ENCODE data around the gene PCDHGA9. TPM values are rescaled to one million over a fixed set of nuclear protein-coding genes. Genes with fewer than 3 reads are reported as not detected.

The PCDHGA9 gene
- 0.66 TPM for total RNA-seq
- polyA plus RNA-seq, result 0.75 TPM
- long read RNA-seq, donor 1, result 0 reads
- long read RNA-seq, donor 2, result 0 reads
- long read RNA-seq, donor 3, result 0 reads
- long read RNA-seq, donor 4, result 0 reads
- long read RNA-seq, donor 5, partial matches to known transcripts, result 0 of 1 reads
- long read RNA-seq, donor 5, other reads (novel, unspliced or antisense), result 0 of 1 reads
- long read RNA-seq, donor 6, result 0 reads
- long read RNA-seq, donor 7, partial matches to known transcripts, result 0 of 1 reads
- long read RNA-seq, donor 7, other reads (novel, unspliced or antisense), result 0 of 1 reads
- long read RNA-seq, donor 8, full-length matches to known transcripts, result 1 of 1 reads
- long read RNA-seq, donor 8, partial matches to known transcripts, result 0 of 1 reads
- long read RNA-seq, donor 8, other reads (novel, unspliced or antisense), result 0 of 1 reads
- long read RNA-seq, donor 9, result 0 reads
- long read RNA-seq, donor 10, partial matches to known transcripts, result 0 of 1 reads
- long read RNA-seq, donor 10, other reads (novel, unspliced or antisense), result 0 of 1 reads

DNA sequence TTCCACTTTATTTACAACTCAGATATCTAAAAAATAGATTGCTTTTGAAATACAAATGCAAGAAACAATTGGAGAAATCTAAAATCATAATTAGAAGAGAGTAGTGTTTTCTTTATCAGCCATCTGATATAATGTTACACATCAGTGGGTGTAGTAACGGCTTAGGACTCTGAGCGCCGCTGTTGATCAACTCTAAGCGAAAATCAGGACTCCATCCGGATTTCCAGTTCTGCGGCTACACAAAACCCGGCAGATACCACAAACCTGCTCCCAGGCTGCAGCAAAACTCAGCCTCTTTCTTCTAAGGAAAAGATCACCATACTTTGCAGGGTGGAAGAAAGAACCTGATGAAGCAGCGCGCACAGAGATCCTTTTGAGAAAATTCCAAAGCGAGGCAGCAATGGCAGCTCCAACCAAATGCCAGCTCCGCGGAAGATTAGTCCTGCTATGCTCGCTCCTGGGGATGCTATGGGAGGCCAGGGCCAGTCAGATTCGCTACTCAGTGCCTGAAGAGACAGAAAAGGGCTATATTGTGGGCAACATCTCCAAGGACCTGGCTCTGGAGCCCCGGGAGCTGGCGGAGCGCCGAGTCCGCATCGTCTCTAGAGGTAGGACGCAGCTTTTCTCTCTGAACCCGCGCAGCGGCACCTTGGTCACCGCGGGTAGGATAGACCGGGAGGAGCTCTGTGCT is at the start of gene PCDHGA9:
PCDHGA9 (plus strand) TSS at position 226 of the 691 bp plus-strand sequence; CDS start at position 401, 175 bp downstream.
- peak in 1 of 9 donors; percentile 27 for DNase-seq (ENCODE audit: low read depth in 6 of 9, low spot score in 9 of 9)
- no peak within 1 kb of the TSS for H3K4me3 ChIP-seq (ENCODE audit: low read length in 2 of 2)
- H3K27ac ChIP-seq (ENCODE audit: low read depth in 1 of 2, low read length in 1 of 2), result no peak within 1 kb of the TSS
- H3K9me3 ChIP-seq (ENCODE audit: control insufficient read depth in 2 of 2, insufficient read depth in 1 of 2, low read length in 1 of 2), result peaks cover 4 to 27% of the 10 kb centered on the region in 2 donors
- H3K36me3 ChIP-seq (ENCODE audit: control insufficient read depth in 2 of 2, insufficient read depth in 2 of 2, low read length in 1 of 2), result no peaks in the 10 kb centered on the region
- 23% methylated on average over 27 of the region's 27 CpGs for WGBS
- H3K27me3 ChIP-seq (ENCODE audit: control insufficient read depth in 2 of 2, insufficient read depth in 1 of 2, low read length in 1 of 2), result peaks cover 3 to 68% of the 10 kb centered on the region in 2 donors
- H3K4me1 ChIP-seq (ENCODE audit: control insufficient read depth in 2 of 2, insufficient read depth in 2 of 2, low read length in 2 of 2), result no peaks in the 10 kb centered on the region

DNA sequence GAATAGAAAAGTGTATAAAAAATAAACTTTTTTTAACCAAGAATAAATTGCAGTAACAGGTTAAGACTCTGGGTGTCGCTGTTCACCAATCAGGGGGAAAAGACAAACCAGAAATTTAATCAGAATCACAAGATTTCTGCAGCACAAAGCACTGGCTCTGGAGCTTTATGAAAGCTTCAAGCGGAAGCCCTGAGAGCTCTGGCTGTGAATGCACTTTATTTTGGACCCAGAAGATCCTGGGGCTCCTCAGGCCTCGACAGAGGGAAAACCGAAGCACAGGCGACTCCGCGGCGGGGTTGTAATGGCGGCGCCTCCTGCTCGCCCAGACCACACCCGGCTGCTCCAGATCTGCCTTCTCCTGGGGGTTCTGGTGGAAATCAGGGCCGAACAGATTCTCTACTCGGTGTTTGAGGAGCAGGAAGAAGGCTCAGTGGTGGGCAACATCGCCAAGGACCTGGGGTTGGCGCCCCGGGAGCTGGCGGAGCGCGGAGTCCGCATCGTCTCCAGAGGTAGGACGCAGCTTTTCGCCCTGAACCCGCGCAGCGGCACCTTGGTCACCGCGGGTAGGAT is 47.6 kb upstream of the PCDHGA9 start, which contains the start of gene PCDHGA4:
PCDHGA4 (plus strand) TSS at position 122 of the 570 bp plus-strand sequence; CDS start at position 209, 87 bp downstream.
- Histone ChIP-seq H3K27ac (ENCODE audit: low read depth in 1 of 2, low read length in 1 of 2) (no peak within 1 kb of the TSS), H3K27me3 (ENCODE audit: control insufficient read depth in 2 of 2, insufficient read depth in 1 of 2, low read length in 1 of 2) (peaks cover under 1 to 47% of the 10 kb centered on the region in 2 donors), H3K4me1 (ENCODE audit: control insufficient read depth in 2 of 2, insufficient read depth in 2 of 2, low read length in 2 of 2) (peaks cover 0 to 2% of the 10 kb centered on the region in 2 donors), H3K9me3 (ENCODE audit: control insufficient read depth in 2 of 2, insufficient read depth in 1 of 2, low read length in 1 of 2) (peaks cover 9 to 39% of the 10 kb centered on the region in 2 donors), H3K4me3 (ENCODE audit: low read length in 2 of 2) (no peak within 1 kb of the TSS), H3K36me3 (ENCODE audit: control insufficient read depth in 2 of 2, insufficient read depth in 2 of 2, low read length in 1 of 2) (no peaks in the 10 kb centered on the region)
- 22% methylated on average over 29 of the region's 29 CpGs for WGBS
- DNase-seq (ENCODE audit: low read depth in 6 of 9, low spot score in 9 of 9), result peak in 1 of 9 donors; percentile 4

DNA sequence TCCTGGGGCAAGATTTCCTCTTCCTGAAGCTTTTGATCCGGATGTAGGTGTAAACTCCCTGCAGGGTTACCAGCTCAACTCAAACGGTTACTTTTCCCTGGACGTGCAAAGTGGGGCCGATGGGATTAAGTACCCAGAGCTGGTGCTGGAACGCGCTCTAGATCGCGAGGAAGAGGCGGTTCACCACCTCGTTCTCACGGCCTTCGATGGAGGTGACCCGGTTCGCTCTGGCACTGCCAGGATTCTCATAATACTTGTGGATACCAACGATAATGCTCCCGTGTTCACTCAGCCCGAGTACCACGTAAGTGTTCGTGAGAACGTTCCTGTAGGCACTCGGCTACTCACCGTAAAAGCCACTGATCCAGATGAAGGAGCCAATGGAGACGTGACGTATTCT is 46.9 kb upstream of the PCDHGA9 start:
- H3K4me3 ChIP-seq (ENCODE audit: low read length in 2 of 2), result no peak overlapping the region
- peaks cover 0 to 3% of the 10 kb centered on the region in 2 donors for H3K4me1 ChIP-seq (ENCODE audit: control insufficient read depth in 2 of 2, insufficient read depth in 2 of 2, low read length in 2 of 2)
- 59% methylated on average over 24 of the region's 24 CpGs for WGBS
- peaks cover 11 to 37% of the 10 kb centered on the region in 2 donors for H3K9me3 ChIP-seq (ENCODE audit: control insufficient read depth in 2 of 2, insufficient read depth in 1 of 2, low read length in 1 of 2)
- no peaks in the 10 kb centered on the region for H3K36me3 ChIP-seq (ENCODE audit: control insufficient read depth in 2 of 2, insufficient read depth in 2 of 2, low read length in 1 of 2)
- H3K27ac ChIP-seq (ENCODE audit: low read depth in 1 of 2, low read length in 1 of 2), result no peak overlapping the region
- DNase-seq (ENCODE audit: low read depth in 6 of 9, low spot score in 9 of 9), result no peak
- H3K27me3 ChIP-seq (ENCODE audit: control insufficient read depth in 2 of 2, insufficient read depth in 1 of 2, low read length in 1 of 2), result peaks cover 3 to 48% of the 10 kb centered on the region in 2 donors

DNA sequence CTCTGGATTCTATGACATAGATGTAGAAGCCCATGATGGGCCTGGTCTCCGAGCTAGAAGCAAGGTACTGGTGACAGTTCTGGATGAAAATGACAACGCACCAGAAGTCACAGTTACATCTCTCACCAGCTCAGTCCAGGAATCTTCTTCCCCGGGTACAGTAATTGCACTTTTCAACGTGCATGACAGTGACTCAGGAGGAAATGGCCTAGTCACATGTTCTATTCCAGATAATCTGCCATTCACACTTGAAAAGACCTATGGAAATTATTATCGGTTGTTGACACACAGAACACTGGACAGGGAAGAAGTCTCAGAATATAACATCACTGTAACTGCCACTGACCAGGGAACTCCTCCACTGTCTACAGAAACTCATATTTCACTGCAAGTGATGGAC is 46.4 kb upstream of the PCDHGA9 start:
- no peak overlapping the region for H3K27ac ChIP-seq (ENCODE audit: low read depth in 1 of 2, low read length in 1 of 2)
- H3K9me3 ChIP-seq (ENCODE audit: control insufficient read depth in 2 of 2, insufficient read depth in 1 of 2, low read length in 1 of 2), result peaks cover 11 to 34% of the 10 kb centered on the region in 2 donors
- H3K27me3 ChIP-seq (ENCODE audit: control insufficient read depth in 2 of 2, insufficient read depth in 1 of 2, low read length in 1 of 2), result peaks cover 3 to 48% of the 10 kb centered on the region in 2 donors
- peaks cover 0 to 3% of the 10 kb centered on the region in 2 donors for H3K4me1 ChIP-seq (ENCODE audit: control insufficient read depth in 2 of 2, insufficient read depth in 2 of 2, low read length in 2 of 2)
- no peak for DNase-seq (ENCODE audit: low read depth in 6 of 9, low spot score in 9 of 9)
- no peak overlapping the region for H3K4me3 ChIP-seq (ENCODE audit: low read length in 2 of 2)
- 70% methylated on average over 5 of the region's 5 CpGs for WGBS
- H3K36me3 ChIP-seq (ENCODE audit: control insufficient read depth in 2 of 2, insufficient read depth in 2 of 2, low read length in 1 of 2), result no peaks in the 10 kb centered on the region

DNA sequence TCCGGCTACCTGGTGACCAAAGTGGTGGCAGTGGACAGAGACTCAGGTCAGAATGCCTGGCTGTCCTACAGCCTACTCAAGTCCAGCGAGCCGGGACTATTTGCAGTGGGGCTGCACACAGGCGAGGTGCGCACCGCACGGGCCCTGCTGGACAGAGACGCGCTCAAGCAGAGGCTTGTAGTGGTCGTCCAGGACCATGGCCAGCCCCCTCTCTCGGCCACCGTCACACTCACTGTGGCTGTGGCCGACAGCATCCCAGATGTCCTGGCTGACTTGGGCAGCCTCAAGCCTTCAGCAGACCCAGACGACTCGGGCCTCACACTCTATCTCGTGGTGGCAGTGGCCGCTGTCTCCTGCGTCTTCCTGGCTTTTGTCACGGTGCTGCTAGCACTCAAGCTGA is 45.6 kb upstream of the PCDHGA9 start:
- H3K27me3 ChIP-seq (ENCODE audit: control insufficient read depth in 2 of 2, insufficient read depth in 1 of 2, low read length in 1 of 2), result peaks cover 3 to 49% of the 10 kb centered on the region in 2 donors
- H3K4me1 ChIP-seq (ENCODE audit: control insufficient read depth in 2 of 2, insufficient read depth in 2 of 2, low read length in 2 of 2), result peaks cover 0 to 3% of the 10 kb centered on the region in 2 donors
- DNase-seq (ENCODE audit: low read depth in 6 of 9, low spot score in 9 of 9), result no peak
- H3K36me3 ChIP-seq (ENCODE audit: control insufficient read depth in 2 of 2, insufficient read depth in 2 of 2, low read length in 1 of 2), result no peaks in the 10 kb centered on the region
- H3K9me3 ChIP-seq (ENCODE audit: control insufficient read depth in 2 of 2, insufficient read depth in 1 of 2, low read length in 1 of 2), result peaks cover 16 to 41% of the 10 kb centered on the region in 2 donors
- 58% methylated on average over 19 of the region's 19 CpGs for WGBS
- H3K4me3 ChIP-seq (ENCODE audit: low read length in 2 of 2), result no peak overlapping the region
- no peak overlapping the region for H3K27ac ChIP-seq (ENCODE audit: low read depth in 1 of 2, low read length in 1 of 2)

DNA sequence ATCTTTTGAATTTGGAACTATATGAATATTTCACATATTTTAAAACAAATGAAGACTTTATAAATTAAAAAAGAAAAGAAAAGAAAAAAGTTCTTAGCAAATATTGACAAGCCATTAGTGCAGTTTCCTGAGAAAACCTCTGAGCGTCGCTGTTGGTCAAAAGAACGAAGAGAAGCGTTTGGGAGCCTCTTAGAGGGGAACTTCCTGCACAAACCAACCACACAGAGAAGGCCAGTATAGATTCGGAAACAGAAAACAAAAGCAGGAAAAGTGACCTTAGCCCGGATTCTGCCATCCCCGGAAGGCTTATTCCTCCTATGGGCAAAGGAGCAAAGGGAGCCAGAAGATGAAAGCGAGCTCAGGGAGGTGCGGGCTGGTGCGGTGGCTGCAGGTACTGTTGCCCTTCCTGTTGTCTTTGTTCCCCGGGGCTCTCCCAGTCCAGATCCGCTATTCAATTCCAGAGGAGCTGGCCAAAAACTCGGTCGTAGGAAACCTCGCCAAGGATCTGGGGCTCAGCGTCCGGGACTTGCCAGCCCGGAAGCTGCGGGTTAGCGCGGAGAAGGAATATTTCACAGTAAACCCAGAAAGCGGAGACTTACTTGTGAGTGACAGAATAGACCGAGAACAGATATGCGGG is 42.7 kb upstream of the PCDHGA9 start, which contains the start of gene PCDHGB2:
PCDHGB2 (plus strand) TSS at position 205 of the 637 bp plus-strand sequence; CDS start at position 347, 142 bp downstream.
- peaks cover 0 to 3% of the 10 kb centered on the region in 2 donors for H3K4me1 ChIP-seq (ENCODE audit: control insufficient read depth in 2 of 2, insufficient read depth in 2 of 2, low read length in 2 of 2)
- 24% methylated on average over 24 of the region's 24 CpGs for WGBS
- H3K4me3 ChIP-seq (ENCODE audit: low read length in 2 of 2), result peak within 1 kb of the TSS; percentile 28 to 38
- H3K9me3 ChIP-seq (ENCODE audit: control insufficient read depth in 2 of 2, insufficient read depth in 1 of 2, low read length in 1 of 2), result peaks cover 27 to 44% of the 10 kb centered on the region in 2 donors
- H3K27me3 ChIP-seq (ENCODE audit: control insufficient read depth in 2 of 2, insufficient read depth in 1 of 2, low read length in 1 of 2), result peaks cover 13 to 62% of the 10 kb centered on the region in 2 donors
- peak in 4 of 9 donors; percentile 8 to 52 (median 20) for DNase-seq (ENCODE audit: low read depth in 6 of 9, low spot score in 9 of 9)
- no peak within 1 kb of the TSS for H3K27ac ChIP-seq (ENCODE audit: low read depth in 1 of 2, low read length in 1 of 2)
- H3K36me3 ChIP-seq (ENCODE audit: control insufficient read depth in 2 of 2, insufficient read depth in 2 of 2, low read length in 1 of 2), result no peaks in the 10 kb centered on the region

DNA sequence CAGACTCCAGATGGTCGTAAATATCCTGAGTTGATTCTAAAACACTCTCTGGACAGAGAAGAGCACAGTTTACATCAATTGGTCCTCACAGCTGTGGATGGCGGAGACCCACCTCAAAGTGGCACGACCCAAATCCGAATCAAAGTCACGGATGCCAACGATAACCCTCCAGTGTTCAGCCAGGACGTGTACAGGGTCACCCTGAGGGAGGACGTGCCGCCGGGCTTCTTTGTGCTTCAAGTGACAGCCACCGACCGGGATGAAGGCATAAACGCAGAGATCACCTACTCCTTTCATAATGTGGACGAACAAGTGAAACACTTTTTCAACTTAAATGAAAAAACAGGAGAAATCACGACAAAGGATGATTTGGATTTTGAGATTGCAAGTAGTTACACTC is 41.9 kb upstream of the PCDHGA9 start:
- peaks cover 13 to 62% of the 10 kb centered on the region in 2 donors for H3K27me3 ChIP-seq (ENCODE audit: control insufficient read depth in 2 of 2, insufficient read depth in 1 of 2, low read length in 1 of 2)
- peaks cover 25 to 39% of the 10 kb centered on the region in 2 donors for H3K9me3 ChIP-seq (ENCODE audit: control insufficient read depth in 2 of 2, insufficient read depth in 1 of 2, low read length in 1 of 2)
- 45% methylated on average over 15 of the region's 15 CpGs for WGBS
- H3K27ac ChIP-seq (ENCODE audit: low read depth in 1 of 2, low read length in 1 of 2), result no peak overlapping the region
- H3K36me3 ChIP-seq (ENCODE audit: control insufficient read depth in 2 of 2, insufficient read depth in 2 of 2, low read length in 1 of 2), result no peaks in the 10 kb centered on the region
- H3K4me1 ChIP-seq (ENCODE audit: control insufficient read depth in 2 of 2, insufficient read depth in 2 of 2, low read length in 2 of 2), result peaks cover 0 to 3% of the 10 kb centered on the region in 2 donors
- DNase-seq (ENCODE audit: low read depth in 6 of 9, low spot score in 9 of 9), result no peak
- H3K4me3 ChIP-seq (ENCODE audit: low read length in 2 of 2), result no peak overlapping the region

DNA sequence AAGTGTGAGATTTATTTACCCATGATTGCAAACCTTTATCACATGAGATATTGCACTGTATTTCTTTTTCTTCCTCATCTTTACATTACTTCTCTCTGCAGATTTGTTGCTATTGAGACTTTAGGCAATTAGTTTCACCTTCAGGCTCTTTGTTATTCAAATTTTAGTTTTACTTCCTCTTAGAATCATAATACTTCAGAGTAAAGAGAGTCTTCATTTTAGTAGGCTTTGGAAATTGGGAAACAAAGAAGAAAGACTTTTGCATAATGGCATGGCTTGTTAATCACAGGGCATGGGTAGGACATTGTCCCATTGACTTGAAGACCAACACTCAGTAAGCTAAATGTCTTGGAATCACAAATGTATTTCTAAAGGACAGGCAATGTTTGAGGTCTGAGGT is 39.9 kb upstream of the PCDHGA9 start:
- H3K36me3 ChIP-seq (ENCODE audit: control insufficient read depth in 2 of 2, insufficient read depth in 2 of 2, low read length in 1 of 2), result no peaks in the 10 kb centered on the region
- no peak overlapping the region for H3K27ac ChIP-seq (ENCODE audit: low read depth in 1 of 2, low read length in 1 of 2)
- peaks cover 24 to 37% of the 10 kb centered on the region in 2 donors for H3K9me3 ChIP-seq (ENCODE audit: control insufficient read depth in 2 of 2, insufficient read depth in 1 of 2, low read length in 1 of 2)
- no peak overlapping the region for H3K4me3 ChIP-seq (ENCODE audit: low read length in 2 of 2)
- H3K4me1 ChIP-seq (ENCODE audit: control insufficient read depth in 2 of 2, insufficient read depth in 2 of 2, low read length in 2 of 2), result peaks cover 0 to 3% of the 10 kb centered on the region in 2 donors
- DNase-seq (ENCODE audit: low read depth in 6 of 9, low spot score in 9 of 9), result no peak
- H3K27me3 ChIP-seq (ENCODE audit: control insufficient read depth in 2 of 2, insufficient read depth in 1 of 2, low read length in 1 of 2), result peaks cover 13 to 62% of the 10 kb centered on the region in 2 donors

Measured in thymus (tissue), 14 donors.